ENCODE data around the gene LRRK1. TPM values are rescaled to one million over a fixed set of nuclear protein-coding genes. Genes with fewer than 3 reads are reported as not detected.

LRRK1 gene
- total RNA-seq, 4 donors from 2014 or later: 14.1 to 31.5 (median 16.8) TPM

DNA sequence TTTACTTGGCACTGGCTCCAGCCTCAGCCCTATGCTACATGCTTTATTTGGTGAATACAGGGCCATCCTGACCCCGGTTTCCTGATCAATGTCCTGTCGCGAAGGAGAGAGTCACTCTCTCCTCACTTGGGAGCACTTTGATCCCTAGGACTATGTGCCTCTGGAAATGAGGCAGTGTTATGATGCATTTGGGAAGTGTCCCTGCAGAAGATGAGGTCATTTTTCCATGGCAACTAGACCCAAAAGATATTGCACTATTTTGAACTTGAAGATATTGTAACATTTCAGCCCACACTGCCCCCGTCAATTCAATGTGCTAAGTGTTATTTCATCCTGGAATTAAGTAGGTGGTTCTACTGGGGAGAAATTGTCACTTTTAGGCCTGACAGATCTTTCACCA is 68.0 kb downstream of the LRRK1 start:
- Histone ChIP-seq H3K27ac (peak overlapping the region in 2 of 4 donors; percentile 28 to 59), H3K9me3 (peaks cover 0 to 3% (median 0%) of the 10 kb centered on the region in 4 donors), H3K4me1 (peaks cover 0 to 11% (median 0%) of the 10 kb centered on the region in 4 donors), H3K27me3 (no peaks in the 10 kb centered on the region), H3K4me3 (no peak overlapping the region), H3K36me3 (peaks cover 0 to 12% (median 0%) of the 10 kb centered on the region in 3 donors)
- 42 to 48% methylated on average over 4 of the region's 4 CpGs for WGBS, 2 donors
- TF ChIP-seq, protein P1, sequence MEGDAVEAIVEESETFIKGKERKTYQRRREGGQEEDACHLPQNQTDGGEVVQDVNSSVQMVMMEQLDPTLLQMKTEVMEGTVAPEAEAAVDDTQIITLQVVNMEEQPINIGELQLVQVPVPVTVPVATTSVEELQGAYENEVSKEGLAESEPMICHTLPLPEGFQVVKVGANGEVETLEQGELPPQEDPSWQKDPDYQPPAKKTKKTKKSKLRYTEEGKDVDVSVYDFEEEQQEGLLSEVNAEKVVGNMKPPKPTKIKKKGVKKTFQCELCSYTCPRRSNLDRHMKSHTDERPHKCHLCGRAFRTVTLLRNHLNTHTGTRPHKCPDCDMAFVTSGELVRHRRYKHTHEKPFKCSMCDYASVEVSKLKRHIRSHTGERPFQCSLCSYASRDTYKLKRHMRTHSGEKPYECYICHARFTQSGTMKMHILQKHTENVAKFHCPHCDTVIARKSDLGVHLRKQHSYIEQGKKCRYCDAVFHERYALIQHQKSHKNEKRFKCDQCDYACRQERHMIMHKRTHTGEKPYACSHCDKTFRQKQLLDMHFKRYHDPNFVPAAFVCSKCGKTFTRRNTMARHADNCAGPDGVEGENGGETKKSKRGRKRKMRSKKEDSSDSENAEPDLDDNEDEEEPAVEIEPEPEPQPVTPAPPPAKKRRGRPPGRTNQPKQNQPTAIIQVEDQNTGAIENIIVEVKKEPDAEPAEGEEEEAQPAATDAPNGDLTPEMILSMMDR (IDR thresholded peaks at IDR 0.05): no peak
- TF ChIP-seq EP300 (IDR thresholded peaks at IDR 0.05): peak in 1 of 2 donors; percentile 26
- no peak for DNase-seq (ENCODE audit: low spot score in 2 of 2)

DNA sequence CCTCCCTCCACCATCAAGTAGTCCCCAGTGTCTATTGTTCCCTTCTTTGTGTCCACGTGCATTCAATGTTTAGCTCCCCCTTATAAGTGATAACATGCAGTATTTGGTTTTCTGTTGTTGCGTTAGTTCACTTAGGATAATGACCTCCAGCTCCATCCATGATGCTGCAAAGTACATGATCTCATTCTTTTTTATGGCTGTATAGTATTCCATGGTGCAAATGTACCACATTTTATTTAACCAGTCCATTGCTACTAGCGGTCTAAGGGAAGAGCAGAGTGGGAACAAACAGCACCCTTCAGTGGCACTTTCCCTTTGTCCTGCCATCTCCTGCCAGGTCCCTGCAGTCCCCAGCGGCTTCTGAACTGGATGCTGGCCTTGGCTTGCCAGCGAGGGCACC is 69.1 kb downstream of the LRRK1 start:
- DNase-seq (ENCODE audit: low spot score in 2 of 2): no peak
- no peaks in the 10 kb centered on the region for H3K27me3 ChIP-seq
- no peak for TF ChIP-seq EP300 (IDR thresholded peaks at IDR 0.05)
- TF ChIP-seq, protein P1 (IDR thresholded peaks at IDR 0.05): no peak
- no peak for TF ChIP-seq POLR2A (IDR thresholded peaks at IDR 0.05)
- no peak overlapping the region for H3K27ac ChIP-seq
- WGBS, 2 donors: 99 to 100% methylated on average over 5 of the region's 5 CpGs
- peaks cover 0 to 3% (median 0%) of the 10 kb centered on the region in 4 donors for H3K9me3 ChIP-seq
- peaks cover 0 to 11% (median 0%) of the 10 kb centered on the region in 4 donors for H3K4me1 ChIP-seq
- H3K4me3 ChIP-seq: no peak overlapping the region
- peaks cover 0 to 12% (median 0%) of the 10 kb centered on the region in 3 donors for H3K36me3 ChIP-seq

DNA sequence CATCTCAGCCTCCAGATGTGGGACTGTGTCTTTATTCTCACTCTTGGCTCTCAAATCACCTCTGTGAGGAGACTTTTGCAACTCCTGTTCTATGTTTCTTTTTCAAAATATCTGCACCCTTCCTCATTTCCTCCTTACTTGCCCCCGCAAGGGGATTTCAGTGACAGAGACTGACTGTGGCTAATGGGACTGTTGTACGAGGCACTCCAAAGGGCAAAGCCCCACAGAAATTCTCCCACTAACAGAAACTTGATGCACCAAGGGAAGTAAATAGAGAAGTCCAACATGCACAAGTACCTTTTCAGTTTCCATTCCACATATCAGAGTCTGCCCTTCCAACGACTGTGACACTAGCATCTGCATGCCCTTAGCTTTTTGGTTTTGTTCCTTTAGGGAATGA is 69.7 kb downstream of the LRRK1 start:
- 74 to 93% methylated on average over 3 of the region's 3 CpGs for WGBS, 2 donors
- no peak for DNase-seq (ENCODE audit: low spot score in 2 of 2)

DNA sequence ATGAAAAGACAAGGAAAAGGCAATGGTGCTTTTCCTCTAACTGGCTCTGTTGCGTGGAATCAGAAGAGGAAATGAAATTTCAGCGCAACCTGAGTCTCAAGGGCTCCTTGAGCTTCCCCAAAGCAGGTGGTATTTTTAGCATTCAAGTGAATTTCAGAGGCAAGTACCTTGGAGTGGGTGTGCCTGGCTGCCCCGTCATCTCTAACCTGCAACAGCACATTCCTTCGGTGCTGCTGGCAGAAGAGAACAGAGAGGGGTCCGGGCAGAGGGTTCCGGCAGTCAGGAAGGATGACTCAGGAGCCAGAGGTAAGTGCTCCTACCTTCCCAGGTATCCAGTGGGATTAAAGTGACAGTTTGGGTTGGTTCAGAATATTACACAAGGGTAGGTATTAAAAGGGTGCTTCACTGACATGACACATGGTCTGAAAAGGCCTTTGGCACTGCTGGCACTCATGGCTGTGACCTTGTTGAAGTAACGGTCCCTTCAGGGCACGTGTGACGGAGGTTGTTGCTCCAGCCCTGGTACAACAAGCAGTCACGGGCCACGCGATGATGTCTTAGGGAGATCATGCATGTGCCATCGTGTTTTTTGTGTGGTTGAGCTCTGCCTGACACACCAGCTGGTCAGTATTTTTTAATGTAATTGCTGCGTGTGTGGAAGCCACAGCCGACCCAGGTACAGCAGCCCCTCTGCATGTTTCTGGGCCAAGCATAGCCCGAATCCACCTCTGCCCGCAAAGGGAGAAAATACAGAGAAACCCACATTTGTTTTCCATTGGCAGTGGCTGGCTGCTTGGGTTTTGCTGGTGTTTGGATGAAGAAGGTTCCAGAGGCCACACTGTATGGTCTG is 75.7 kb downstream of the LRRK1 start:
- DNase-seq (ENCODE audit: low spot score in 2 of 2): no peak
- no peaks in the 10 kb centered on the region for H3K27me3 ChIP-seq
- H3K4me3 ChIP-seq: no peak overlapping the region
- H3K27ac ChIP-seq: no peak overlapping the region
- H3K9me3 ChIP-seq: no peaks in the 10 kb centered on the region
- WGBS, 2 donors: 86 to 89% methylated on average over 17 of the region's 17 CpGs
- no peaks in the 10 kb centered on the region for H3K36me3 ChIP-seq
- TF ChIP-seq EP300 (IDR thresholded peaks at IDR 0.05): no peak
- TF ChIP-seq, protein P1 (IDR thresholded peaks at IDR 0.05): no peak
- no peak for TF ChIP-seq POLR2A (IDR thresholded peaks at IDR 0.05)
- H3K4me1 ChIP-seq: peaks cover 0 to 5% (median 0%) of the 10 kb centered on the region in 4 donors

More for the DNA sequence above, 69.7 kb downstream of the LRRK1 start:
- Histone ChIP-seq H3K4me1 (peaks cover 0 to 11% (median 0%) of the 10 kb centered on the region in 4 donors), H3K9me3 (peaks cover 0 to 3% (median 0%) of the 10 kb centered on the region in 4 donors), H3K36me3 (peaks cover 0 to 12% (median 0%) of the 10 kb centered on the region in 3 donors), H3K27me3 (no peaks in the 10 kb centered on the region), H3K27ac (no peak overlapping the region), H3K4me3 (no peak overlapping the region)
- TF ChIP-seq EP300 (IDR thresholded peaks at IDR 0.05) (no peak), POLR2A (IDR thresholded peaks at IDR 0.05) (no peak)
- TF ChIP-seq, protein P1 (IDR thresholded peaks at IDR 0.05): no peak
